Coronary artery (tissue), 2 donors: ENCODE data around the gene TMEM151B.

Experiments
- DNase-seq: peaks from one replicate; pipeline ENCODE4 v3.0.0-alpha.2; 2017; ENCODE audit warnings: low spot score
- H3K27ac ChIP-seq, 2 donors: fragments of 200-600 bp; sonication (generic); one replicate each; pipeline ENCODE4 v1.5.1; 2016 to 2019
- H3K4me3 ChIP-seq: fragments of 200-600 bp; sonication (generic); 2 replicates; pipeline ENCODE4 v1.5.1; 2016; ENCODE audit warnings: mild to moderate bottlenecking, moderate library complexity
- TF ChIP-seq, protein P1 (sequence below): fragments of 200-600 bp; sonication (generic); IDR thresholded peaks from one replicate; pipeline ENCODE4 v1.5.1; 2019; ENCODE audit warnings: antibody characterized with exemption

Gene TMEM151B

DNA sequence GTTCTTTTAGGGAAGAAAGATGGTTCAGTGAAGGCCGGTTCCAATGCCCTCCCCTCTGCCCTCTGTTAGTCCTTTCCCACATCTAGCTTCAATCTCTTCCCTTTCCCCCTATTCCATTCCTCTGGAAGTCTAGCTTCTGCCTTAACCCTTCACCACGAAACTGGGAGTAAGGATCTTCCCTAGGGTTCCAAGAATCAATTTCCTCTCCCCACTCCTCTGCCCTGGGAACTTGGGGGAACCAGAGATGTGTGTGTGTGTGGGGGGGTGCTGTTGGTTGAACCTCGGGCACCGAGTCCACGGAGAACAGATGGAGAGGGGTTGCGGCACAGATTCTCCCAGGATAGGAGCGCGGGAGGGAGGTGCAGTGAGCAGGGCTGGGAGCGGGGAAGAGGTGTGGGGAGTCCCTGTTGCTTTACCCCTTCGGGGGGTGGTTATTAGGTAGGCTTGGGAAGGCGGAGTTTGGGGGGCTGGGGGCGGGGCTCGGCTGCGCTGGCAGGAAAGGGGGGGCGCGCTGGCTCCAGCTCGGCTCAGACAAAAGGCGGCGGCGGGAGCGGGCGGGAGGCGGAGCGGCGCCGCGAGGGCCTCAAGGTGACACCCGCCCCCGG is at the start of gene TMEM151B:
TMEM151B (plus strand) TSS at position 530 of the 605 bp plus-strand sequence. CDS start 293 bp downstream, outside the sequence.
- peak within 1 kb of the TSS; percentile 65 for H3K4me3 ChIP-seq
- DNase-seq = no peak

GRCh38 chr6:44220913-44221290 is 49.3 kb upstream of the TMEM151B start:
- H3K4me3 ChIP-seq = peak overlapping the region; percentile 88
- TF ChIP-seq, protein P1, sequence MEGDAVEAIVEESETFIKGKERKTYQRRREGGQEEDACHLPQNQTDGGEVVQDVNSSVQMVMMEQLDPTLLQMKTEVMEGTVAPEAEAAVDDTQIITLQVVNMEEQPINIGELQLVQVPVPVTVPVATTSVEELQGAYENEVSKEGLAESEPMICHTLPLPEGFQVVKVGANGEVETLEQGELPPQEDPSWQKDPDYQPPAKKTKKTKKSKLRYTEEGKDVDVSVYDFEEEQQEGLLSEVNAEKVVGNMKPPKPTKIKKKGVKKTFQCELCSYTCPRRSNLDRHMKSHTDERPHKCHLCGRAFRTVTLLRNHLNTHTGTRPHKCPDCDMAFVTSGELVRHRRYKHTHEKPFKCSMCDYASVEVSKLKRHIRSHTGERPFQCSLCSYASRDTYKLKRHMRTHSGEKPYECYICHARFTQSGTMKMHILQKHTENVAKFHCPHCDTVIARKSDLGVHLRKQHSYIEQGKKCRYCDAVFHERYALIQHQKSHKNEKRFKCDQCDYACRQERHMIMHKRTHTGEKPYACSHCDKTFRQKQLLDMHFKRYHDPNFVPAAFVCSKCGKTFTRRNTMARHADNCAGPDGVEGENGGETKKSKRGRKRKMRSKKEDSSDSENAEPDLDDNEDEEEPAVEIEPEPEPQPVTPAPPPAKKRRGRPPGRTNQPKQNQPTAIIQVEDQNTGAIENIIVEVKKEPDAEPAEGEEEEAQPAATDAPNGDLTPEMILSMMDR = no peak
- no peak for DNase-seq

More for the DNA sequence above, at the start of gene TMEM151B:
- no peak within 1 kb of the TSS for H3K27ac ChIP-seq
- TF ChIP-seq, protein P1 = no peak

GRCh38 chr6:44221291-44221960 is 48.8 kb upstream of the TMEM151B start:
- Histone ChIP-seq H3K27ac (peak overlapping the region; percentile 91 to 99), H3K4me3 (peak overlapping the region; percentile 88)
- peak; percentile 97 for DNase-seq
- TF ChIP-seq, protein P1 = peak; percentile 80

More at GRCh38 chr6:44220913-44221290, 49.3 kb upstream of the TMEM151B start:
- peak overlapping the region; percentile 91 to 99 for H3K27ac ChIP-seq

- no peak for DNase-seq
- TF ChIP-seq, protein P1 = no peak
- peak overlapping the region; percentile 91 to 99 for H3K27ac ChIP-seq
- H3K4me3 ChIP-seq = peak overlapping the region; percentile 88
Observed at GRCh38 chr6:44221961-44222335, 48.3 kb upstream of the TMEM151B start.

GRCh38 chr6:44222486-44223318 is 47.5 kb upstream of the TMEM151B start:
- TF ChIP-seq, protein P1 = no peak
- H3K4me3 ChIP-seq = peak overlapping the region; percentile 88
- DNase-seq = no peak
- peak overlapping the region; percentile 91 to 99 for H3K27ac ChIP-seq

GRCh38 chr6:44223319-44224028 is 46.8 kb upstream of the TMEM151B start, which contains the start of gene SLC29A1:
Gene SLC29A1, plus strand, starts transcription at chr6:44223595. Its CDS starts 3,719 bp downstream, at chr6:44227314.
- DNase-seq = peak; percentile 86
- TF ChIP-seq, protein P1 = no peak
- peak within 1 kb of the TSS; percentile 91 to 99 for H3K27ac ChIP-seq

More at GRCh38 chr6:44223319-44224028, 46.8 kb upstream of the TMEM151B start, which contains the start of gene SLC29A1:
- H3K4me3 ChIP-seq = peak within 1 kb of the TSS; percentile 88
